ENCODE measurements around the gene THAP4.

- no peak for TF ChIP-seq CTCF (conservative IDR thresholded peaks at IDR 0.05; ENCODE audit: low read depth, low read length)
- TF ChIP-seq MXI1 (IDR thresholded peaks at IDR 0.05; ENCODE audit: borderline replicate concordance, low read depth, low read length) = peak; percentile 74; the same call in 1 of the 2 replicates
- TF ChIP-seq POLR2A (IDR thresholded peaks at IDR 0.05; ENCODE audit: low read depth, low read length) = no peak; the same call in 1 of the 2 replicates
- no peak for TF ChIP-seq NFE2L2 (IDR thresholded peaks at IDR 0.05; ENCODE audit: low read depth, low read length)
- no peak for TF ChIP-seq RFX5 (IDR thresholded peaks at IDR 0.05; ENCODE audit: low read depth, low read length)
- TF ChIP-seq FOS (IDR thresholded peaks at IDR 0.05; ENCODE audit: low read depth, low read length) = no peak
- TF ChIP-seq ELK1 (IDR thresholded peaks at IDR 0.05; ENCODE audit: borderline replicate concordance, low read depth, low read length) = no peak
- no peak for TF ChIP-seq RAD21 (IDR thresholded peaks at IDR 0.05; ENCODE audit: low read length)
Measured at GRCh38 chr2:241636182-241637017, 558 bp downstream of the THAP4 start.
